Upper lobe of right lung (tissue), 1 donor: Measurements from ENCODE around the gene SARNP. TPM values are rescaled to one million over a fixed set of nuclear protein-coding genes. Genes with fewer than 3 reads are reported as not detected.

Experiments used
- ATAC-seq: fragments of 200-7000 bp; cut with Tn5 transposase; one replicate; pipeline ENCODE4 v1.9.1; 2020; ENCODE audit warnings: mild to moderate bottlenecking, moderate library complexity
- DNase-seq: peaks from one replicate; pipeline ENCODE4 v3.0.0-alpha.2; 2020
- H3K27ac ChIP-seq: fragments of 200-600 bp; one replicate; pipeline ENCODE4 v1.8.0; 2022
- H3K27me3 ChIP-seq: fragments of 200-600 bp; one replicate; pipeline ENCODE4 v1.8.0; 2022; ENCODE audit warnings: mild to moderate bottlenecking
- H3K36me3 ChIP-seq: fragments of 200-600 bp; one replicate; pipeline ENCODE4 v1.8.0; 2022
- H3K4me1 ChIP-seq: fragments of 200-600 bp; one replicate; pipeline ENCODE4 v1.8.0; 2022
- H3K4me3 ChIP-seq: fragments of 200-600 bp; one replicate; pipeline ENCODE4 v1.8.0; 2022; ENCODE audit warnings: mild to moderate bottlenecking
- H3K9me3 ChIP-seq: fragments of 200-600 bp; one replicate; pipeline ENCODE4 v1.8.0; 2022
- intact Hi-C: fragments of 100-400 bp; cut with DNase I; formaldehyde crosslinking; loops from one replicate; pipeline ENCODE4 v1.11.0; 2022
- total RNA-seq: library from RNA; stranded (reverse); fragmentation: NEBNext Ultra II Directional; extraction: Animal tissue kit (Norgen Biotek cat#: 25700); gene quantifications from one replicate; pipeline ENCODE4 v1.2.1, GENCODE V29; 2021
- TF ChIP-seq, protein P1 (sequence below): fragments of 200-600 bp; IDR thresholded peaks from one replicate; pipeline ENCODE4 v1.8.0; 2022; ENCODE audit warnings: antibody characterized with exemption
- donor health status: DM: no; HTN: yes; CAD: no; lungs with severe emphysema.

Gene SARNP
- total RNA-seq, 1 donor from 2014 or later: 43.6 TPM

DNA sequence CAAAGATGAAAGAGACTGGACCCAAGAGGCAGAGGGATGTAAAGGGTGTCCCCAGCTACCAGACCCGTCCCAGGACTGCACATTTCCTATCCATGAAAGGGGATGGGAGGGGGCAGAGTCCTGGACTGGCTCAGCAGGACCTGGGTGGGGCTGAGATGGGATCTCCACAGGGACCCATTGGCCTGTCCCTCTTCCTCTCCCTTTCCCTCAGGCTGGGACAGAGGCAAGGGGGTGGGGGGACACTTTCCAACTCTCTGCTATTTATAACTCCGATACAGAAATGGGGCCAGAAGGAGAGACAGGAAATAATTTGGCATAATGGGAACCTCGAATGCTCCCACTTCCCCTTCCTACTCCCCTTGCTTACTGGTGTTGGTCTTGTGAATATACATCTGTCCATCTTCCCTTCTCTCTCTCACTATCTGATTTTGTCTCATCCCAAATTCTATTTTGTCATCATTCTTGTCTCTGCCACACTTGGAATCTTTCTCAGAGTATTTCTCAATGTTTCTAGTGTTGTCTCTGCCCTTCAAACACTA is 108.8 kb downstream of the SARNP start:
- DNase-seq (no peak), ATAC-seq (peak; percentile 7)
- Histone ChIP-seq H3K27ac (no peak overlapping the region), H3K4me3 (no peak overlapping the region), H3K27me3 (peaks cover 11% of the 10 kb centered on the region), H3K4me1 (peaks cover 17% of the 10 kb centered on the region), H3K36me3 (no peaks in the 10 kb centered on the region), H3K9me3 (no peaks in the 10 kb centered on the region)
- TF ChIP-seq, protein P1, sequence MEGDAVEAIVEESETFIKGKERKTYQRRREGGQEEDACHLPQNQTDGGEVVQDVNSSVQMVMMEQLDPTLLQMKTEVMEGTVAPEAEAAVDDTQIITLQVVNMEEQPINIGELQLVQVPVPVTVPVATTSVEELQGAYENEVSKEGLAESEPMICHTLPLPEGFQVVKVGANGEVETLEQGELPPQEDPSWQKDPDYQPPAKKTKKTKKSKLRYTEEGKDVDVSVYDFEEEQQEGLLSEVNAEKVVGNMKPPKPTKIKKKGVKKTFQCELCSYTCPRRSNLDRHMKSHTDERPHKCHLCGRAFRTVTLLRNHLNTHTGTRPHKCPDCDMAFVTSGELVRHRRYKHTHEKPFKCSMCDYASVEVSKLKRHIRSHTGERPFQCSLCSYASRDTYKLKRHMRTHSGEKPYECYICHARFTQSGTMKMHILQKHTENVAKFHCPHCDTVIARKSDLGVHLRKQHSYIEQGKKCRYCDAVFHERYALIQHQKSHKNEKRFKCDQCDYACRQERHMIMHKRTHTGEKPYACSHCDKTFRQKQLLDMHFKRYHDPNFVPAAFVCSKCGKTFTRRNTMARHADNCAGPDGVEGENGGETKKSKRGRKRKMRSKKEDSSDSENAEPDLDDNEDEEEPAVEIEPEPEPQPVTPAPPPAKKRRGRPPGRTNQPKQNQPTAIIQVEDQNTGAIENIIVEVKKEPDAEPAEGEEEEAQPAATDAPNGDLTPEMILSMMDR: no peak
- intact Hi-C loops: no loop called here

- ATAC-seq (peak; percentile 76), DNase-seq (peak; percentile 84)
- Histone ChIP-seq H3K36me3 (no peaks in the 10 kb centered on the region), H3K9me3 (no peaks in the 10 kb centered on the region), H3K27ac (no peak within 1 kb of the TSS), H3K27me3 (peaks cover 11% of the 10 kb centered on the region), H3K4me1 (peaks cover 17% of the 10 kb centered on the region), H3K4me3 (peak within 1 kb of the TSS; percentile 64)
- intact Hi-C loops: no loop called here
- TF ChIP-seq, protein P1: no peak
These were observed 109.5 kb downstream of the SARNP start, which contains the start of gene ITGA7 for GRCh38 chr12:55707841-55708694. ITGA7 (minus strand) TSS chr12:55707904; CDS start chr12:55707682, 222 bp downstream.

Other genes starting within 250 kb of the SARNP start
- gene OR2AP1, start 245.3 kb downstream of the SARNP start, total RNA-seq: not detected
- gene OR10P1, start 180.8 kb downstream of the SARNP start, total RNA-seq: not detected
- gene ITGA7, start 109.8 kb downstream of the SARNP start, total RNA-seq: 14.7 TPM
- 129 TPM for gene BLOC1S1, start 101.7 kb downstream of the SARNP start, total RNA-seq
- gene RDH5, start 97.3 kb downstream of the SARNP start, total RNA-seq: 6.0 TPM
- 1,158 TPM for gene CD63, start 88.7 kb downstream of the SARNP start, total RNA-seq
- gene GDF11, start 74.6 kb downstream of the SARNP start, total RNA-seq: 5.8 TPM
- 49.2 TPM for gene ORMDL2, start 317 bp upstream of the SARNP start, total RNA-seq
- 42.7 TPM for gene DNAJC14, start 11.9 kb upstream of the SARNP start, total RNA-seq
- gene MMP19, start 25.2 kb upstream of the SARNP start, total RNA-seq: 30.2 TPM
- gene PYM1, start 110.2 kb upstream of the SARNP start, total RNA-seq: 29.1 TPM
- 29.0 TPM for gene DGKA, start 113.4 kb upstream of the SARNP start, total RNA-seq
- gene PMEL, start 148.3 kb upstream of the SARNP start, total RNA-seq: 4.9 TPM
- gene CDK2, start 149.1 kb upstream of the SARNP start, total RNA-seq: 28.0 TPM
- 150 TPM for gene RAB5B, start 156.4 kb upstream of the SARNP start, total RNA-seq
- 20.3 TPM for gene SUOX, start 179.6 kb upstream of the SARNP start, total RNA-seq
- gene IKZF4, start 203.3 kb upstream of the SARNP start, total RNA-seq: 10.5 TPM
- gene RPS26, start 224.2 kb upstream of the SARNP start, total RNA-seq: 55.4 TPM